Memory B cell (primary cell): ENCODE results near the gene MBLAC1.

Experiments
- ATAC-seq: fragments of 150-1000 bp; cut with Tn5 transposase; 2 replicates; pipeline ENCODE4 v1.10.0; 2021; ENCODE audit warnings: low read depth, mild to moderate bottlenecking, moderate library complexity
- DNase-seq, 2 donors: peaks; one replicate each; pipeline ENCODE4 v3.0.0; 2022; ENCODE audit warnings: low spot score in 2 of 2
- H3K27ac Mint-ChIP-seq: one replicate; pipeline ENCODE4 v1.8.0; 2022; ENCODE audit warnings: mild to moderate bottlenecking, moderate library complexity, mixed read lengths
- H3K27me3 Mint-ChIP-seq: one replicate; pipeline ENCODE4 v1.8.0; 2022; ENCODE audit warnings: mixed read lengths
- H3K36me3 Mint-ChIP-seq: one replicate; pipeline ENCODE4 v1.8.0; 2022; ENCODE audit warnings: mild to moderate bottlenecking, mixed read lengths
- H3K4me1 Mint-ChIP-seq: one replicate; pipeline ENCODE4 v1.8.0; 2022; ENCODE audit warnings: mixed read lengths
- H3K4me3 Mint-ChIP-seq: one replicate; pipeline ENCODE4 v1.8.0; 2022; ENCODE audit warnings: mild to moderate bottlenecking, moderate library complexity, mixed read lengths
- H3K9me3 Mint-ChIP-seq: one replicate; pipeline ENCODE4 v1.8.0; 2022; ENCODE audit warnings: mixed read lengths

MBLAC1 gene

DNA sequence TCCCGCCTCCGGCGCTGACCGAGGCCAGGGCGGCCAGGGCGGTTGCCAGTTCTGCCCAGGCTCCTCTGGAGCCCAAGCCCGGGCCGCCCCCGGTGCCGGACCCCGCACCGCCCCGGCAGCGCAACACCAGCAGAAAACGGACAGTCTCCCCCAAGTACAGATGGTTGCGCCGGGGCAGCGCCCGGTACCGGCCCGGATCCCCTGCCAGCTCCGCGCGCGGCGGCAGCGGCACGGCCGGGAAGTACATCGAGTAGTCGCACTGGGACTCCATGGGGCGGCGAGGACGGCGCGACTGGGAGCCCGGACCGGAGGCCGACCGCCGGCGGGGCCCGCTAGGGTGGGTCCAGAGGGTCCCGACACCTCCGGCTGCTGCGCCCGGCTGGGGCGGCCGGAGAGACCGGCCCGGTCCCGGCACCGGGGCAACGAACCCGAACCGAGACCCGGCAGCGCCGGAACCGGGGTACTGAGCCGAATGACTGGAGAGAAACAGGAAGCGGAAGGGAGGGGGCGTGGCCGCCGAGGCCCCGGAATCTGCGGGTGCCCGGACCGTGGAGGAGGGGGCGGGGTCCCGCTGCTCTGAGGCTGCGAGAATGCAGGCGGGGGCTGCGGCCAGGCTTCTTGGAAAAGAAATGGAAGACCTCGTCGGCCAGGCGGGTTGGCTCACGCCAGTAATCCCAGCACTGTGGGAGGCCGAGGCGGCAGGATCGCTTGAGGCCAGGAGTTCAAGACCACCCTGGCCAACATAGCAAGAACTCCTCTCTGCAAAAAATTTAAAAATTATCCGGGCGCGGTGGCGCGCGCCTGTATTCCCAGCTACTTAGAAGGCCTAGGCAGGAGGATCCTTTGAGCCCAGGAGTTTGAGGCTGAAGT lies 31.7 kb downstream of the MBLAC1 start, which contains the start of gene TRAPPC14:
Gene TRAPPC14 (minus strand): TSS at position 495 of the 870 bp plus-strand sequence. CDS start 224 bp downstream, at position 271.
- Mint-ChIP-seq H3K27ac (peak within 1 kb of the TSS; percentile 88), H3K4me3 (peak within 1 kb of the TSS; percentile 89), H3K4me1 (peaks cover 25% of the 10 kb centered on the region), H3K9me3 (no peaks in the 10 kb centered on the region), H3K36me3 (peaks cover 11% of the 10 kb centered on the region), H3K27me3 (no peaks in the 10 kb centered on the region)
- peak; percentile 84 to 90 for DNase-seq
- peak; percentile 89 for ATAC-seq

DNA sequence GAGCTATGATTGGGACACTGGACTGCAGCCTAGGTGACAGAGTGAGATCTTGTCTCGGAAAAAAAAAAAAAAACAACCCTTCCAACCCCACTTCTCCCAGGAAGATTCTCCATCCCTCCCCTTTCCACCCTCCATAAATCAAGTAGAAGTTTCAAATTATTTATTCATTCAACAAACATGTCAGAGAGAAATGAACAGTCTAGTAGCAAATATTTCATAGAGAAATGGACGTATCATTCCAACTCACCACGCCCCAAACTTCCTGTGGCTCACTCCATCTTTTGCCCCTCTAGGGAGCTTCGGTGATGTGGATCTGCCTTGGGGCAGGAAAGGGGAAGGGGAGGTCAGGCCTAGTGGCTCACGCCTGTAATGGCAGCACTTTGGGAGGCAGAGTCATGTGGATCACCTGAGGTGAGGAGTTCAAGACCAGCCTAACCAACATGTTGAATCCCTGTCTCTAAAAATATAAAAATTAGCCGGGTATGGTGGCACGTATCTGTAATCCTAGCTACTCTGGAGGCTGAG lies 32.4 kb downstream of the MBLAC1 start:
- H3K36me3 Mint-ChIP-seq: peaks cover 10% of the 10 kb centered on the region
- no peak overlapping the region for H3K27ac Mint-ChIP-seq
- H3K4me3 Mint-ChIP-seq: peak overlapping the region; percentile 89
- H3K9me3 Mint-ChIP-seq: no peaks in the 10 kb centered on the region
- H3K4me1 Mint-ChIP-seq: peaks cover 20% of the 10 kb centered on the region
- ATAC-seq (no peak), DNase-seq (no peak)
- H3K27me3 Mint-ChIP-seq: peaks cover 1% of the 10 kb centered on the region

DNA sequence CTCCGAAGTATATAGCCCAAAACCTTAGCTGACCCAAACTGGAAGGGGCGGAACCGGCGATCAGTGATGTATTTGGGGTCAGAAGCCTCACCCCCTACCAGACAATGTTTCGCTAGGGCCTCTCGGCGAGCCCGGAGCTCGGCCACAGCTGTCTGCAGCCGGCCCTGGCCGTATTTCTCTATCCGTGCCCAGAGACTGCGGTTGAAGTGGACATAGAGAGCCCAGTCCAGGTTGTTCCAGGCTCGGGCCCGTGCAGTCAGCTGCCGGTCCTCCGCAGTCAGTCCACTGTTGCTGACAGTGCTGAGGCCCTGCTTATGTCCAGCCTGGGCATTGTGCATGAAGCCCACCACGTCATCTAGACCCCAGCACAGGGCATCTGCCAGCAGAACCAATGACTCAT lies 33.3 kb downstream of the MBLAC1 start:
- DNase-seq: no peak
- H3K27ac Mint-ChIP-seq: no peak overlapping the region
- H3K4me3 Mint-ChIP-seq: no peak overlapping the region

DNA sequence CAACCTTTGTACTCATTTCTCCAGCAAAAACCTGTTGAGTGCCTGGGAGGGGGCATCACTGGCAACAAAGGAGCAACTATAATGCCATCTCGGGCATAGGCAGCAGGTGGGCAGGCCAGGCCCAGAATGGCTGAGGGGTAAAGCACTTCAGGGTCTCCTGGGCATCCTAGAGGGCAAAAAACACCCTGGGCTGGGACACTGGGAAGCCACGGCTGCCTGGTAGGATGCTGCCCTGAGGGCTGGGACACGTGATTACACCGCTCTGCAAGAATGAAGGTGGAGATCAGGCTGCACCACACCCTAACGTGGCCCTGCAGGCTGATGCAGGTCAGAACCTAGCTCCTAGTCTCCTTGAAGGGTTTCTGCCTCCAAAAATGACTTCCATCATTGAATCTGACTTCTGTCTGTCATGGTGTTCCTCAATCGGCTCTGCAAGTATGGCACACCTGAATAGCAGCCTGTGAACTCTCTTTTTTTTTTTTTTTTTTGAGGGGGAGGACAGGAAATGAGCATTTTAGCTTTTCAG lies 36.3 kb downstream of the MBLAC1 start:
- Mint-ChIP-seq H3K27me3 (peaks cover 14% of the 10 kb centered on the region), H3K36me3 (no peaks in the 10 kb centered on the region), H3K27ac (no peak overlapping the region), H3K4me1 (peaks cover 20% of the 10 kb centered on the region), H3K9me3 (no peaks in the 10 kb centered on the region), H3K4me3 (no peak overlapping the region)
- ATAC-seq (no peak), DNase-seq (no peak)

More for the DNA sequence above, 33.3 kb downstream of the MBLAC1 start:
- Mint-ChIP-seq H3K4me1 (peaks cover 20% of the 10 kb centered on the region), H3K27me3 (peaks cover 2% of the 10 kb centered on the region), H3K9me3 (no peaks in the 10 kb centered on the region), H3K36me3 (peaks cover 10% of the 10 kb centered on the region)
- ATAC-seq: no peak

DNA sequence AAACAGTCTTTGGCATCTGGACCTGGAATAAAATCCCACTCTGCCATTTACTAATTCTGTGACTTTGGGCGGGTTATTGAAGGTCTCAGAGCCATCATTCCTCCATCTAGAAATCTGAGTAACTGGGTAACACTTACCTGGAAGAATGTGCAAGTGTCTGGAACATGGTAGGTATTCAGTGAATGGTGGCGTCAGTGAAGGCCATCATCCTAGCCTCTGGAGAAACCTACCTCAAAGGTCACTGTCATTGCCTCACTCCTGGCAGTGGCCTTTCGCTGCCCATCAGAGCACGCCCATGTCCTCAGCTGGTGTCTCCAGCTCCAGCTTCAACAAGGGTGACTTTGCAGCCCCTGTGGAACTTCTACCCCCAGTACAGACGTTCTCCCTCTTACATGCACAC lies 37.1 kb downstream of the MBLAC1 start:
- H3K4me3 Mint-ChIP-seq: no peak overlapping the region
- no peak for DNase-seq
- H3K9me3 Mint-ChIP-seq: no peaks in the 10 kb centered on the region
- H3K36me3 Mint-ChIP-seq: no peaks in the 10 kb centered on the region
- H3K27me3 Mint-ChIP-seq: peaks cover 22% of the 10 kb centered on the region
- H3K4me1 Mint-ChIP-seq: peaks cover 28% of the 10 kb centered on the region
- no peak for ATAC-seq
- no peak overlapping the region for H3K27ac Mint-ChIP-seq

DNA sequence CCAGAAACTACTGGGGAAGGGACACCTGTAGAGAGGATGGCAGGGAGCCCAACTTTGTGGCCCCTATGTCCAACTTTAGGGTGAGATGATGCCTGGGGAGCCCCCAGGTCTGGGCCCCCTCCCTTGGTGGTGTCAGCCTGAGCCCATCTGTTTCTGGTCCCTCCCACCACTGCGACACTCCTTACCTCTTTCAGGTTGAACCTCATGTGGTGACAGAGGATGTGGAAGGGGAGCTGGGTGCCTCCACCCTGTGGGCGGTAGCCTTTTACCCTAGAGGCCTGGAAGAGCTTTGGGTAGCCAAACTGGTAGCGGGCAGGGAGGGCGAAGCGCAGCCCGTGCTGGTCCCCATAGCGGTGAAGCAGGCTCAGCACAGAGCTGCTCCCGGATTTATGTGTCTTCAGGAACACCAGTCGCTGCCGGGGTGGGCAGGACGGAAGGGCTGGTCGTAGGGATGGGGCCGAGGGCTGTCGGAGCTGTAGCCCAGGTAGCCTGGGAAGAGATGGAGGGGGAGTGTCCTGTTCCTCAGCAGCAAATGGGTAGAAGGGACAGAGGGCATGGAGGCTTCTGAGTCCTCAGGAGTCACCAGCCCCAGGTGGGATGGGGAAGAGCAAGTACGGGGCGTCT lies 39.7 kb downstream of the MBLAC1 start:
- Mint-ChIP-seq H3K4me3 (no peak overlapping the region), H3K27ac (no peak overlapping the region), H3K9me3 (no peaks in the 10 kb centered on the region), H3K4me1 (peaks cover 35% of the 10 kb centered on the region), H3K36me3 (peaks cover 2% of the 10 kb centered on the region), H3K27me3 (peaks cover 27% of the 10 kb centered on the region)
- DNase-seq (no peak), ATAC-seq (no peak)

DNA sequence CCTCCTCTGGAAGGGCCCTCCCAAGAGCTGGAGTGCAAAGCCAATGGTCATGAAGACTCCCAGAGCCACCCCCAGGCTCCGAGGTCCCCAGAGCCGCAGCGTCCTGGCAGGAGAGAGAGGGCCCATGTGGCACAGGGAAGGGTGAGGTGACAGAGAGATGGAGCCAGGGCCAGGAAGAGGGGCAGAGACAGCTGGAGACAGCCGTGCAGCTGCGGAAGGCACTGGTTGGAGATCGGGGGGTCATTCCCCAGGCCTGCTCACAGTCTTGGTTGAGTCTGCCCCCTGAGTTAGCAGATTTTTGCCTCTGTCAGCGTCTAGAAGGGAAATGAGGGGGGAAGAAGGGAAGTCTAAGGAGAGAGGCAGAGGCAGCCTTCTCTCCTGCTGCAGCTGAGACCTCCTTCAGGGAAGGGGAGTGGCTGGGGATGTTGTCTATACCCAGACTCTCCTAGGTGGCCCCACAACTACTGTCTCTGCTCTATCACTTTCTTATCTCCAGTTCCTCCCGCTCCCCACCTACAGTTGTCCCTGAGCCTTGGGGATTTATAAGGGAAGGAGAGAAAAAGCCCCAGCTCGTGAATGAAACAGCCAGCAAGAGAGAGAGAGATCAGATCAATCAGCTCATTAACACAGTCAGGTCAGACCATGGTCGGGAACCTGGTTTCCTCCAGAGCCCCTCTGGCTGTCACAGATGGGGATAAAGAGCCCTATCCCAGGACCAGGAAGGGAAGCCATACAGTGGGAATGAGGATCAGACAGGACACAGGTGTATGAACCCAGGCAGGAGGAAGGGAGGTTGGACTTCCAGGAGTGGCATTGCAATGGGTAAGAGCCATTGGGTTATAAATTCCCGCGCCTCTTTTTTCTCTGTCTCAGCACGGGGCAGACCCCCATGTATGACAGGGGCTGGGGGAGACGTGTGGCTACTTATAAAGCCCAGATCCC lies 40.5 kb downstream of the MBLAC1 start:
- Mint-ChIP-seq H3K27ac (no peak overlapping the region), H3K36me3 (peaks cover 2% of the 10 kb centered on the region), H3K9me3 (no peaks in the 10 kb centered on the region), H3K4me1 (peaks cover 39% of the 10 kb centered on the region), H3K4me3 (no peak overlapping the region), H3K27me3 (peaks cover 30% of the 10 kb centered on the region)
- ATAC-seq (no peak), DNase-seq (no peak)

DNA sequence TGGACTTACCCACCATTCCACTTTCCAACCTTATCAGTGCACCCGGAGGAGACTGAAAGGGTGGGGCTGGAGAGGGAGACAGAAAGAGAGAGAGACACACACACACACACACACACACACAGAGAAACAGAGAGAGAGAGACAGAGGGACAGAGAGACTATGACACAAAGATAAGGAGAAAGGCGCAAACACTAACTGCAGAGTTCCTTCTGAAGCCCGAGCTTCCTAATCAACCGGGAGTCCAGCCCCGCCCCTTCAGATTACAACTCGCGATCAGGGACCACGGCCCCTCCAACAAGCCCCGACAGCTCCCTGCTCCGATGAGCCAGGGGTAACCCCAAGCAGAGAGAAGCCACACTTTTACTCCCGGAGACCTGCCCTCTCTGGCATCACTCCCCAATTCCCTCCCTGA lies 41.2 kb downstream of the MBLAC1 start:
- H3K27me3 Mint-ChIP-seq: peaks cover 30% of the 10 kb centered on the region
- no peak for DNase-seq

DNA sequence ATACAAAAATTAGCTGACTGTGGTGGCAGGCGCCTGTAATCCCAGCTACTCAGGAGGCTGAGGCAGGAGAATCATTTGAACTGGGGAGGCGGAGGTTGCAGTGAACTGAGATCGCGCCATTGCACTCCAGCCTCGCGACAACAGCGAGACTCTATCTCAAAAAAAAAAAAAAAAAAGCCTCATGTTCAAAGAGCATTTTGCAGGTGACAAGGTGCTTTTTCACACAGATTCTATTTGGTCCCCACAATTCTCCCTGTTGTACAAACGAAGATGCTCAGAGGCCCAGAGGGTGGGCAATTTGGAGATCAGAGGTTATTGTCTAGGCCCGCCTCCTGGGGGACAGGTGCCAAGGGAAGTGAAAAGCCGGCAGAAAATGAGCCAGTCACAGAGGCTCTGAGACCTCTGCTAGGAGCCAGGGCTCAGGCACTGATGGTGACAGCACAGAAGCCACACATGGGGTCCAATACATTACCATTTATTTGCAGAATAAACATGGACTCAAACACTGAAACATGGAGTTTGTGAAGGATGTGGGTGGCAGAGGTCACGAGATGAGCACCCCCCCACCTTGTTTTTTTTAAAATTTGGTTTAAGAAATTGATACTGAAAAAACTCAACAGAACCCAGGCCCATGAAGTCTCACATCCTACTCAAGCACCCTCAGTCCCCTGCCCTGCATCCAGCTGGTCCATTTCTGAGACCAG lies 42.5 kb downstream of the MBLAC1 start:
- no peak for ATAC-seq
- no peaks in the 10 kb centered on the region for H3K9me3 Mint-ChIP-seq
- H3K27me3 Mint-ChIP-seq: peaks cover 30% of the 10 kb centered on the region
- H3K4me3 Mint-ChIP-seq: no peak overlapping the region
- H3K36me3 Mint-ChIP-seq: peaks cover 4% of the 10 kb centered on the region
- no peak overlapping the region for H3K27ac Mint-ChIP-seq
- peaks cover 33% of the 10 kb centered on the region for H3K4me1 Mint-ChIP-seq
- DNase-seq: no peak

More for the DNA sequence above, 41.2 kb downstream of the MBLAC1 start:
- Mint-ChIP-seq H3K4me3 (peak overlapping the region; percentile 28), H3K27ac (no peak overlapping the region), H3K9me3 (no peaks in the 10 kb centered on the region), H3K36me3 (peaks cover 2% of the 10 kb centered on the region), H3K4me1 (peaks cover 38% of the 10 kb centered on the region)
- no peak for ATAC-seq

DNA sequence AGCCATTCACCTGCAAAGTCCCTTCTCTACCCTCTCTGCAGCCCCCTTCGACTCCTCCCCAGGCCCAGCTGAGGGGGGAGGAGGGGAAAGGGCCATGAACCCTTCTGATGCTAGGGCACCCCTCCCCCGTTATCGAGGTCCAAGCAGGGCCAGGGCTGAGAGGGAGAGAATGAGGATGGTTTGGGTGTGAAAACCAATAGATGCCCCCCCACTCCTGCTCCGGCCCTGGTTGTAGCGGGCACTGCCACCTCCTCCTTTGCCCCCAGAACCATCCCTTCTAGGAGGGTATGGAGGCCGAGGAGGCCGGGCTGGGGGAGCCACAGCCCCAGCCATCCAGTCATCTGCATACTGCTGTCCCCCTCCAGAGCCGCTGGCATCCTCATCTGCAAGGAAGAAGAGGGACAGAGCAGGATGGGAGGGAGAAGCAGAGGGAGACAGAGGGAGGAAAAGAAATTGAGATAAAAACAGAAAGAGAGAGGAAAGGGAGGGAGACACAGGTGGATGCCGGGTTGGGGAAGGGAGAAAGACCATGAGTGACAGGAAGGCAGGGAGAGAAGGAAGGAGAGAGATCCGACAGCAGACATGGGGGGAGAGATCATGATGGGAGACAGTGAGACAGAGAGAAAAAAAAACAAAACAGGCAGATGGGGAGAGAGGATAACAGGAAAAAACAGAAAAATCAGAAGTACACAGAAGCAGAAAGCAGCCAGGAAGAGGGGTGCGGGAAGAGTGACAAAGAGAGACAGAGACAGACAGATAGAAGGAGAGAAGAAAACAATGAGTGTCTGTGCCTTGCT lies 43.5 kb downstream of the MBLAC1 start:
- peaks cover 4% of the 10 kb centered on the region for H3K36me3 Mint-ChIP-seq
- DNase-seq: no peak
- H3K27me3 Mint-ChIP-seq: peaks cover 30% of the 10 kb centered on the region
- H3K27ac Mint-ChIP-seq: peak overlapping the region; percentile 23
- no peaks in the 10 kb centered on the region for H3K9me3 Mint-ChIP-seq
- peak overlapping the region; percentile 80 for H3K4me3 Mint-ChIP-seq
- ATAC-seq: no peak
- peaks cover 33% of the 10 kb centered on the region for H3K4me1 Mint-ChIP-seq

DNA sequence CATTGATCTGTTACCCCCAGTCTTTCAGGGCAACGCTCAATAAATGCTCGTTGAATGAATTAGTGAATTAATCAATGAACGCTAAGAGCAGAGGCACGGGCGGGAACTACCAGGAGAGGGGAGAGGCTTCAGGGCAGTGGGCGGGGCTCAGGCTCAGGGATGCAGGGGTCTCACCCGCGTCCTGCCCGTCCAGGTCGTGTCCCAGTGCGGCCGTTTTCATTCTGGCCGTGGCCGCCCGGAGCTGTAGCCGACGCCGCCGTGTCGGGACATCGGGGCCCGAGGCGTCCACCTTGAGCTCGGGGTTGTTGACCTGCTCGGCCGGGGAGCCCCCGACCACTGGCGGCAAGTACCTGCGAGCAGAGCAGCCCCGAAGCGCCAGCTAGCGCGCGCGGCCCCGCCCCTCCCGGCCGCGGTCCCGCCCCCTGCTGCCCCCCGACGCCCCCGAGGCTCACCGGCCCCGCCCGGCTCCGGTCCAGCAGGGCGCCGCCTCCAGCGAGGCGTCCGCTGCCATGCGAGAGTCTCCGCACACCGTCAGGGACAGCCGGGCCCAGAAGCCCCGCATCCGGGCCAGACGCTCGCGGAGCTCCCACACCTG lies 44.4 kb downstream of the MBLAC1 start:
- Mint-ChIP-seq H3K9me3 (no peaks in the 10 kb centered on the region), H3K4me3 (peak overlapping the region; percentile 80), H3K36me3 (peaks cover 4% of the 10 kb centered on the region), H3K27ac (no peak overlapping the region), H3K27me3 (peaks cover 28% of the 10 kb centered on the region), H3K4me1 (peaks cover 36% of the 10 kb centered on the region)
- ATAC-seq (peak; percentile 40), DNase-seq (no peak)

DNA sequence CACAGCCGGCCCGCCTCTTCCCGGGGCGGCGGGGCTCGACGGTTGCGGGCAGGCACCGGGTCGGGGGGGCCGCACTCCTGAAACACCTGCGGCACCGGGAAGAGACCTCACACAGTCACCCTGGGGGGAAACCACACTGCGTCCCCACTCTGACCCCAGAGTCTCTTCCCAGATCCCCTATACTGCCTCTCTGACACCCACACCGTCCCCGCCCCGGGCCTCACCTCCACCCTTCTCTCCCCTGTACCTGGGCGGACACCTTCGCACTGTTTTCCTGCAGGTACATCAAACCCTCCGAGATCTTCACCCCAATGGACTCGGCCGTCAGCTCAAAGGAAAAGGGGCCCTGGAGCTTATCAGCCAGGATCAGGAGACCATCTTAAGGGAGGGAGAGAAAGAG lies 45.1 kb downstream of the MBLAC1 start:
- no peak for DNase-seq
- Mint-ChIP-seq H3K36me3 (peaks cover 4% of the 10 kb centered on the region), H3K27me3 (peaks cover 24% of the 10 kb centered on the region), H3K4me3 (peak overlapping the region; percentile 74), H3K4me1 (peaks cover 37% of the 10 kb centered on the region), H3K27ac (no peak overlapping the region), H3K9me3 (no peaks in the 10 kb centered on the region)
- peak; percentile 31 for ATAC-seq
